GM19463 (cell line): ENCODE results near the gene LSAMP.
"Not testable (repeated sequence)": the region's sequence is repeated elsewhere in the genome, so short reads cannot be mapped to it uniquely, and the experiment has no call there.

ENCODE experiments used
- ATAC-seq: cut with Tn5 transposase; IDR thresholded peaks from one replicate; pipeline ENCODE4 v1.9.1; 2021; ENCODE audit warnings: mild to moderate bottlenecking, moderate library complexity; ENCODE audit not compliant: unreplicated experiment

LSAMP gene

DNA sequence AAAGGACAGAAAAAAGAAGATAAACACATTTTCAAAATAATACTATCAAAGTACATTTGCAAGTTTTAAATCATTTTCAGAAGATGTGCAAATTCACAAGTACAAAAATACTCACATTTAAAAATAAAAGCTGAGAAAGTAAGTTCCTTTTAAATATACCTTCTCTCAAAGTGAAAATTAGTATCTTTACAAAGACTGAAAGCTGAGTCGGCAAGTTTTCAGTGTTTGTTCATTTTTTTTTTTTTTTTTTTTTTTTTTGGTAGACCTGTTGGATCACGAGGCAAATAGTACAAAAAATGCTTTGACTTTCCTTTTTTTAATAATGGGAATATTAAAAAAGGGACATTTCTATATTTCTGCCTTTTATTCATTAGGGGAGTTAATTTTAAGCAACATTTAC lies 317.8 kb downstream of the LSAMP start:
- ATAC-seq = no peak

DNA sequence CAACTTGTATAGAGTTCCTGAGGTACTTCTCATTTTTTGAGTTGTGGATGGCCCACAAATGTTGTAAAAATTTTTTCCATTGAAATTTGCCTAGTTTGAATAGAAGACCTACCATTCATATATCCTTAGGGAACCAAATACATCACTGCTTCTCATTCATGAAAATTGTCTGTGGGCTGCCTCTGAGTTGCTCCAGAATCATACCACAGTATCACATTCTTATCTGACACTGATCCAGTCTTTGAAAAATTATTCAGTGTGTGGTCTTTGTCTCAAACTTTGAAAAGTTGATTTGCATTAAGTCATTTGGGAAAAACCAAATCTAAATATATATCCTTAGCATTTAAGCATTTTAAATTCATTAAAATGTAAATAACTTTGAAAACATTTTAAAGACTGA lies 321.1 kb downstream of the LSAMP start:
- no peak for ATAC-seq

DNA sequence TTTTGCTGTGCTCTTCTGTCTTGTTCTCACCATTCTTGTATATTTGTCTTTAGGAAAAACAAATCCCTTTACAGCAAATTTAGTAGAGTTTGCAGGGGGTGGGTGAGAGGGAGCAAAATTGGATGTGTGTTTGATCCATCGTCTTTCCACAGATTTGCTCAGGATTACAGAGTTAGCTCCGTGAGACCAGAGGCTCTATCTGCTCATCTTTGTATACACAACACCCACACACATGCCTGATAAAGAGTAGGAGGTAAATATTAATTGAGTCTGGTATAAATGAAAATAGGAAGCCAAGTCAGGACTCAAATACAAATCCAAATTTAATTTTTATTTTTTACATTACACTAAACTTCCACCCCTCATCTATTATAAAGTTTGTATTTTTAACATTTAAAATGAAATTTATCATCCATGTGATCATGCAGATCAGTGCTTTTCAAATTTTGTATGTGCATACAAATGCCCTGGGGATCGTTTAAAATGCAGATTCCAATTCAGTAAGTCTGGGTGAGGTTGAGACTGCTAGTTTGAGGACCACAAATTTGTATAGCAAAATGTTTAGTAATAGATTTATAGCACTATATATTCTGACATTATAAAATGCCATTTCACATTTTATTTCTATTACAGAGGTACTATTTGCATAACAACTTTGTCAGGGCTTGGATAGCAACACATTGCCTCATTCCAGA lies 326.7 kb downstream of the LSAMP start:
- no peak for ATAC-seq

DNA sequence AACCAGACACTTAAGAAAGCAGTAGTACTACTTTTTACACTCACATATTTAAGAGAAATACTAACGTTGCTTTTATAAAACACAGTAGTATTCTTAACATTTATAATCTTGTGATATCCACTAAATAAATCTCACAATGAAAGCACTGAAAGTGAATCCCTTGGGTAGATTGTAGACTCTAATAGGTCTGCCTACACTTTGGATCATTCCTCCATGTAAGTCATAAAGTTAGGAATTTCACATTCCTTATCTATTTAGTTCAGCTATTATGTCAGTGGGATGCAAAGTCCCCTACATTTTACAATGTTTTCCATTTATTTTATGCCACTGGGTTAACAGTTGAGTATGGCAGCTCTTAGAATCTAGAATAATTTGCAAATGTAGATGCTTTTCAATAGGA lies 330.7 kb downstream of the LSAMP start:
- ATAC-seq = no peak

DNA sequence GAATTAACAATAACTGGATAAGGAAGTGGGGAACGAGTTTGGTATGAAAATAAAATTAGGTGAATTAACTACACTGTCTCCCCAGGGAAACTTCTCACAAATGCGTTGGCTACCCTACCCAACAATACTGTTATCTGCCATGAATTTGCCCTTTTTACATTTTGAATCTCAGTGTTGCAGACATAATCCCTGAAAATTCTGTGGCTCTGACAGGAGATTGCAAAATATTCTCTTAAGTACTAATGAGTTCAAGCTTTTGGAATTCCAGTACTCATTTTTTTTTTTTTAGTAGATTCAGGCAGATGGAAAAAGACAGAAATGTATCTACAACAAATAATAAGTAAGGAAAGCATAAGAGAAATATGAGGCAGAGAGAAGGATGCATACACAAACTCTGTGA lies 332.6 kb downstream of the LSAMP start:
- ATAC-seq = no peak

DNA sequence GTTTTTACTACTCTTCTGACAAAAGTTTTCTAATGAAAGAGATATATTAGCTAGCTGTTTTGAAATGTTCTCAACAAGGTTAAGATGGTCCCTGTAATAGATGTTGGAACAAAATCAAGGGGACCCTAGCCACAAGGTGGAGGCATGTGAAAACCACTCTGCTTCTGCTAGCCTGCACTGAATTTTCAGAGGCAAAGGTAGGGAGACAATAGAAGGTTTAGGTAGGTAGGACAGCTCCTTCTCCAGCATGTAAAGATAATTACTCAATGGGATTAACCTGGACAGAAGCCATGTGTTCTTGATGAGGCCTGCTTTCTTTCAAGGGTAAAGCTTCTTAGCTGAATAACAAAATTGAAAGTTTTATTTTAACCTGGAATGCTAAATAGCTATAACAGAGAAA lies 333.5 kb downstream of the LSAMP start:
- no peak for ATAC-seq

DNA sequence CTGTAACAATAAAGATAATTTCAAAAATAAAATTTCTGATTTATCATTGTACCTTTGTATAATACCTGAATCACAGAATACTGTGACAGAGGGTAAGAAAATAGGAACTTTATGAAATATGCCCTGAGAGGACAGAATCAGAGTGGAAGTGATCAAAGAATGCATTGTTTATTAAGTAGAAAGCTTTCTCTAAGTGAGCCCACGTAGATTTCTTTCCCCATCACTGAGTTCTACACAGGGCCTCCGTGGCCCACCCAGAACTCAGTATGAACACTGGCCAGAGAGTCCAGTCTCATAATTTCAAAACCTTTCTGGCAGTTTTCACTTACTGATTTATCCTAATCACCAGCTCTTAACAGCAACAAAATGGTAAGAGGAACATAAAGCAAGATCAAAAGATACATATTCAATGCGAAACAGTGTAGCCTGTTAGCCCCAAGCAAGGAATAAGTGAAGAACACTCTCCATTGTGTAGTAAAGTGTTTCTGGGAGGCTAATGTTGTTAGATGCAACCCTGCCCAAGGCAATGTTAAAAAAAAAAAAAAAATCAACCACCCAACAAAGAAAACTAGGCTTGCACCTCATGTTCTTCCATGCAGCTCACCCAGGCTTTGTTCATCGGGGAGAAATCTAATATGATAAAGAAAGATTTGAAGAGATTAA lies 341.3 kb downstream of the LSAMP start:
- ATAC-seq = no peak

DNA sequence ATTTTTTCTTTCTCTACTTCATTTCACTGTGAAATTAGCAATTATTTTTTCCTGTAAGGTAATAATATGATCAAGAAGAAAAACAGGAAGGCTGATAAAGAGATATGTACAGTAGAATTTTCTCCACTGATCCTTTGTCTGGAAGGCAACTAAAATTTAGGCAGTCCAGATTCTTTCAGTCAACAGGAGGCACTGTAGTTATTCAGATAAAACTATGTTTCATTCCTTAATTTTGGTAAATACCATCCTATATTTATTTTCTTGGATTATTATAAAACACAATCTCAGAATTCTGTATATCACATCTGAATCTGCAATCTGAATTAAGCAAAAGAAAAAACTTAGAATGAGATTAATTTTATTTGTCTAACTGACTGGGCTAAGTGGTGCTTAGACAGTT lies 343.2 kb downstream of the LSAMP start:
- ATAC-seq = no peak

DNA sequence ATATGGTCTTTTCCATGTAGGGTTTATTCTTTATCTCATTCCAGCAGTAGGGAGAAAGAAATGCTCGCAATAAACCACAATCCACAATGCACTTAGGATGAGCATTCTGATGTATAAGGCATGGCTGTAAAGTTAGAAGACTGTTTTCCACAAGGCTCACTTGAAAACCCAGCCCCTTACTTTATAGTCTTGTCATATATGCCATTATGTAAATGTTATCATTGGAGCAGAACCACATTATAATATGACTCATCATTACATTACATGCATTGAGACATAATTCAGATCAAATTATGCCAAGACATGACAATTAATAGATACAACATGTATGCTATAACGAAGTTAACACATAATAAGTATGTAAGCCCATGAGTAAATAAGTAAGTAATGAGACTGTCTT lies 348.1 kb downstream of the LSAMP start:
- no peak for ATAC-seq

DNA sequence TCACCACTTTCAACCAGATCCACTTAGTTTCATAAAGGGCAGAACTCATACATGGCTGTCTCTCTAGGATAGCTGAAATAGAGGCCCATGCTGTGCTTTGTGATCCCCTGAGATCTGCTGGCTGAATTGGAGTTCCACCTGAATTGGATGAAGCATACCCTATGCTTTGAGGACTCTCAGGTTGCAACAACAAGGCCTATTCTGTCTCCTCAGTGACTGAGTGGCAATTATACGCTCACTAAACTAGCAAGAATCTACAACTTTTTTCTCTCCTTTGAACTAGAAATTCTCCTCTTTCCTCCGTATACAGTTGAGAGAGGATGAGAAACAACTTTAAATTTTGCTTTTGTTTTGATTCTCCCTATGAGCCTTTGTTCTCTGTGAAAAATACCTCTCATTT lies 348.7 kb downstream of the LSAMP start:
- no peak for ATAC-seq

DNA sequence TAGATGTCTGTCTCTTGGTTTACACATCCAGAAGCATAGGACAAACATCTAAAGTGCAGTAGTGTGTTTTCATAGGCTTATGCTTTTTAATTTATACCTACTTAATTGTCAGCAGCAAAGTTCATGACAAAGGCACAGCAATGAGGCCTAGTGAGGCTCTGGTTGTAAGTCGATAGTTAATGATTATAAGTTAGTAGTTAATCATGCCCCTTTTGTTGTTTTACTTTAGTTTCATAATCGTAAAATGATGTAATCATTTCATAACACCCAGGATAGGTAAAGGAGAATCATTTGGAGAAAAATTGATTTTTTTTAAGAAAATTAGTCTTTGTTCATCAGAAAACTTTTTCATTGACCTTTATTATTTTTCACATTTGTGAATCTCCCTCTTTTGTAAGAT lies 351.9 kb downstream of the LSAMP start:
- no peak for ATAC-seq

DNA sequence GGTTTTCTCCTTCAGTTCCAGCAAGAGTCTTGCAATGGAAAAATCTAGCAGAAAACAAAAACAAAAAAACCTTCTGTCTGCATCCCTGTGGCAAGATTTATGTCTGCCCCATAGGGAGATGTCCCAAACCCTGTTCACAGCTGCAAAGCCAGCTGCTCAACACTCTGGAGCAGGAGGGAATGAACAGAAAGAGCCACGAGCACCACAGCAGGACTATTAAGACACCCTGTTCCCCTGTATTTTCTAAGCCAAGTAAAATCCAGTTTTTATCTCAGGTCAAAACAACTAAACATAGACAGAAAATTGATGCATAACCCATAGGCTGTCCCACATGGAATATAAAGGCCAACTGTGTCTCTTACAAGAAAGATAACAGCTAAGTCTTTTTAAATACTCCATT lies 357.9 kb downstream of the LSAMP start:
- no peak for ATAC-seq

DNA sequence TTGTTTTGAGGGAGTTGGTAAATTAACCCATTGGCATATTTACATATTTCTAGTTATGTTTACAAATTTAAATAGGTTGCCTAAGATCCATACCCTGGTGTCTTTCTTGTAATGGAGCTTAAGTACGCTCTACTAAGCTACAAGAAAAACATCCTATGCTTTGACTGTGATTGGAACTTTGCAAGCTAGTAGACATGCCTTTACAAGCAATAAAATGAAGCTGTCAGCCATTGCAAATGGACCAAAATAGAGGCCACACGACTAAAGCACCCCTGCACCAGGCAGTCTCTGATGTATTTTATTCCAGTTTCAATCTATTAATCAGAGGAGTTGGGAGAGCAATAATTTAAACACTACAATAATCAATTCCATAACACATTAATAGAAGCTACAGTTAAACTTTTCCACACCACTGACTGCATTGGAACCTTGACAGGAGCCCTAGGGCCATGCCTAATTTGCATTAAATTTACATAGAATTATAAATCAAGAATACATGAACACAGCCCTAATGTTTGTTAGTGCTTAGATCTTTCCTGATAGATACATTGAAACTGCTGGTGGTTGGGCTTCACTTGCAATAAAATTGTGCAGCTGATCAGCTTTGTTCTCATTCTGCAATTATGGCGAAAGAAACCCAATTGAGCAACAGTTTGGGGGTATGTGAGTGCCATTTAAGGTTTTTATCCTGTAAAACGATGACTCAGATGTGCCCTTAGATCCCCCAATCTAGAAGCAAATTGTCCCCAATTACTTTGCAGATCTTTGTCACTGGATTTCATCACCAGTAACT lies 360.1 kb downstream of the LSAMP start:
- ATAC-seq = no peak

DNA sequence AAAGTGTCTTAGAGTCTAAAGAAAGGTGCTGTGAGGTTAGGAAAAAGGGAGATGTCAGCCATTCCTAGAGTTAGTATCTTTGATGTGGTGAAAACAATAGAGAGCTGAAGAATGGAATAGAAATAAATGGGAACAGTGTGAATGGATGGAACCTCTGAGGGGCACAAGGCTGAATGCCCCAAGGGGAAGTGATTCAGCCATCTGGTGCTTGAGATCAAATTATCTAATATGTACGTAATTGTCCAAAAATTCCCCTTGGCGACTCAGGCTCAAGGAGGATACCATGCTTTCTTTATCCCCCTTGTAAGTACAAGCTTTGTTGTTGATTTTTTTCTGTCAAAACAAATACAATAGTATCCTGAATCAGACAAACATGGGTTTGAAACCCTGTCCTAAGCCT lies 361.6 kb downstream of the LSAMP start:
- ATAC-seq = no peak

DNA sequence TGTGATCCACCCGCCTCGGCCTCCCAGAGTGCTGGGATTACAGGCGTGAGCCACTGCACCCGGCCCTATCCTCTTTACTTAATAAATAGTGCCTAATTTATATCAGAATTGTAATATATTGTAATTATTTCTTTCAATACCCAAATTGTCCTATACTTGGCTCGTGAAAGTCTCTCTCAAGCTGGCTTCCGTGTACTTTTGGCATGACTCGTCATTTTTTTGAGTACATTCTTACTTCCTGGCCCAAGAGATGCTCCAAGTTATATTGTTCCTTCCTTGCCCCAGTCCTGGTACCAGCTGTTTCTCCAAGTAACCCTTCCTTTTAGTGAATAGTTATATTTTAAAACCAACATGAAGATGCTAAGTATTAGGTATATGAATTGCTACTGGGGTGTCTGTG lies 366.7 kb downstream of the LSAMP start:
- ATAC-seq = no peak

DNA sequence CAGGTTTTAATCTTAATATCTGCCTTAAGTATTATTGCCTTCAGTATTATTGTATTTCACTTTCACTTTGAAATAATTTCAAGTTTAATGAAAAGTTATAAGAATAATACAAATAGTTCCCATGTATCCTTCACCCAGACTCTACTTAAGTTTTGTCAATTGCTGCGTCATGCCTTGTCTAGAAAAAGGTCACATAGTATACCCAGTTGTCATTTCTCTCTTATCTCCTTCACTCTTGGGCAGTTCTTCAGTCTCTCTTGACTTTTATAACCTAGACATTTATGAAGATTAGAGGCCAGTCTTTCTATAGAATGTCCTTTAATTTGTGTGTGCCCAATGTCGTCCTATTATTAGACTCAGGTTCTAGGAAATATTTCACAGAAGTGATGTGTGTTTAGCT lies 367.7 kb downstream of the LSAMP start:
- no peak for ATAC-seq

DNA sequence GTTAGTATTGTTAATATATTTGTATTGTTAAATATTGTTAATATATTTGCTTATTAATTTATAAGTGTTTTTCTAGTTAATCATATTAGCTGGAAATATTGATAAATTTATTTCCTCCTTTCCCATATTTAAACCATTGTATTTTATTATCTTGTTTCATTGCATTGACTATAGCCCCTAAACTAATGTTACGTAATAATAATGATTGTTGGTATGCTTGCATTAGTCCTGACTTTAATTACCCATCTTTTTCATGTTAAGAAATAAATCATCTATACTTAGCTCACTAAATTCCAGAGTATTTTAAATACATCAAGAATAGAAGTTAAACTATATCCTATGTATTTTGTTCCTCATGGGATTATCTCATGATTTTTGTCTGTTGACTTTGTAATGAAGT lies 368.2 kb downstream of the LSAMP start:
- ATAC-seq = no peak

DNA sequence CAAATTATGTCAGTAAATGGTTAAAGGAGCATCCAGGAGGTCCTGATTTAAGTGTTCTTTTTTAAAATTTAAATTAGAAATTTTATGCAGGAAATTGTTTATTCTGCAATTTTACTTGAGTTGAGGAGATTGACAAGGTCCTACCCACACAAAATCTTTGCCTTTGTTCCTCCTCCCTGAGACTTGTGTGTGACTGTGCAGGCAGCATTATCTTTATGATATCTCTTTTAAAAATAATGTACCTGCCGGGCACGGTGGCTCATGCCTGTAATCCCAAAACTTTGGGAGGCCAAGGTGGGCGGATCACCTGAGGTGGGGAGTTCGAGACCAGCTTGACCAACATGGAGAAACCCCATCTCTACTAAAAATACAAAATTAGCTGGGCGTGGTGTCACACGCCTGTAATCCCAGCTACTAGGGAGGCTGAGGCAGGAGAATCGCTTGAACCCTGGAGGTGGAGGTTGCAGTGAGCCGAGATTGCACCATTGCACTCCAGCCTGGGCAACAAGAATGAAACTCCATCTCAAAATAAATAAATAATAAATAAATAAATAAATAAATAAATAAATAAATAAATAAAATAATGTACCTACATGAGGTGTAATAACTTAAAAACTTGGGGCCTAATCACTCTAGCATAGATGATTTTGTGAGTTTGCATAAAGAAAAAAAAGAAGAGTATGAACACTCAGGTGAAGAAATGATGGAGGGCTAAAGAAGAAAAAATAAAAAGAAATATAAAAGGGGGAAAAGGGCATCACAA lies 374.6 kb downstream of the LSAMP start:
- not testable (repeated sequence) for ATAC-seq

DNA sequence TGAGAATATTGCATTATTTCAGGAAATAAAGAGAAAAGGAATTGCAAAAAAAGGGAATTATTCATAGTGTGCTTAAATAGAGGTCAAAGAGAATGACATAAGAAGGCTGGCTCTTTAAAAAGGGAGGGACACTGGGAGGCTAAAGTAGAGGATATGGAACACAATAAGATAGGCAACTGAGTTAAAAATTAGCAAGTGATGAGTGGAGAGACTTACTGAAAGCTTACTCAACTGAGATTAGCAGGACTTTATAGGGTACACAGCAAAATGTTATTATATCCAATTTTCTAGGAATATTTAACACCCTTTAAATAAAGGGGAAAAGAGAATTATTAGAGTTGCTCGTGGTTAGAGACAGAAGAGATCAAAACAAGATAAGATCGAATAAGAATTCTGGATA lies 375.2 kb downstream of the LSAMP start:
- no peak for ATAC-seq

DNA sequence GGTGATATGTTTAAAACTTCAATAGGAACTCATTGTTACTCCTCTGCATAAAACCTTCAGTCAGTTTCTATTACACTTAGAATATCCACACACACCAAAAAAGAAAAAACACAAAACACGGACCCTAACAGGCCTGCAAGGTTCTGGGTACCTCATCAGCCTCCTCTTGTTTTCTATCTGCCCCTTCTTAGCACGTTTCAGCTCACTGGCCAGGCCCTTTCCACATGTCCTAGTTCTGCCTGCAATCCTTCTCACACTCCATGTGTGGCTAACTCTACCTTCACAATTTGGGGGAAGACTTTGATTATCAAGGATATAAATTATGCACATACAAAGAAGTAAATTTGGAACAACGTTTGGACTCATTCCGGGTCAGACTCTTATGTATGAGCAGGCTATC lies 376.3 kb downstream of the LSAMP start:
- no peak for ATAC-seq

DNA sequence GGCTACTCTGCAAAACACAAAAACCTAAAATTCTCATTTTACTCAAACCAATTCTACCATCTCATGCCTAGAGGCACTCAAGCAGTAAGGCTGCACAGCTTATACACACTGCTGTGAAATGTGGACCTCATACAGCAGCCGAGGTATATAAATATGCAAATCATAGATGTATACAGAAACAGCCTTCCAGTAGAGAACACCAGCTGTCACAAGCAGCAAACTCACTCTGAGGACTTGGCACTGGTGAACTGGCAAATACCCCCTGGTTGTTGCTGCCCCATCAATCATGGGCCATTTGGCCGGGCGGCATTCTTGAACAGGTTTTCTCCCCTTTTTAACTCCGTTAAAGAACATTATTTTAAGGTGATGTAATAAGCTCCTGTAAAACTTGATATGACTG lies 378.0 kb downstream of the LSAMP start:
- peak; percentile 83 for ATAC-seq
